ENCODE measurements around the gene C15orf40.

Gene C15orf40

GRCh38 chr15:82970696-82971095 is 40.7 kb downstream of the C15orf40 start:
- no peak for TF ChIP-seq CTCF (IDR thresholded peaks at IDR 0.05; ENCODE audit: extremely low read depth, insufficient read depth, missing control alignments)
- DNase-seq (ENCODE audit: low spot score), result no peak
- in situ Hi-C loops (cut with MboI; ENCODE audit: low pct_unique_long_range_greater_than_20kb, low sequenced_read_pairs, unreplicated experiment), result loop anchor here (25.0 kb wide), 1 partner anchor 408 kb away; no protein-coding TSS in a partner anchor

- in situ Hi-C loops (cut with MboI; ENCODE audit: low pct_unique_long_range_greater_than_20kb, low sequenced_read_pairs, unreplicated experiment), result loop anchor here (25.0 kb wide), 1 partner anchor 408 kb away; no protein-coding TSS in a partner anchor
- TF ChIP-seq CTCF (IDR thresholded peaks at IDR 0.05; ENCODE audit: extremely low read depth, insufficient read depth, missing control alignments), result no peak
- no peak for DNase-seq (ENCODE audit: low spot score)
Observed at GRCh38 chr15:82970078-82970686, 41.3 kb downstream of the C15orf40 start.

- DNase-seq (ENCODE audit: low spot score), result no peak
- no peak for TF ChIP-seq CTCF (IDR thresholded peaks at IDR 0.05; ENCODE audit: extremely low read depth, insufficient read depth, missing control alignments)
- in situ Hi-C loops (cut with MboI; ENCODE audit: low pct_unique_long_range_greater_than_20kb, low sequenced_read_pairs, unreplicated experiment), result loop anchor here (25.0 kb wide), 1 partner anchor 407 kb away; no protein-coding TSS in a partner anchor
Observed at GRCh38 chr15:82969353-82969752, 42.1 kb downstream of the C15orf40 start.

- in situ Hi-C loops (cut with MboI; ENCODE audit: low pct_unique_long_range_greater_than_20kb, low sequenced_read_pairs, unreplicated experiment), result loop anchor here (25.0 kb wide), 1 partner anchor 406 kb away; no protein-coding TSS in a partner anchor
- no peak for TF ChIP-seq CTCF (IDR thresholded peaks at IDR 0.05; ENCODE audit: extremely low read depth, insufficient read depth, missing control alignments)
- no peak for DNase-seq (ENCODE audit: low spot score)
Observed at GRCh38 chr15:82968066-82968465, 43.4 kb downstream of the C15orf40 start.

- no peak for TF ChIP-seq CTCF (IDR thresholded peaks at IDR 0.05; ENCODE audit: extremely low read depth, insufficient read depth, missing control alignments)
- peak; percentile 46 for DNase-seq (ENCODE audit: low spot score)
- in situ Hi-C loops (cut with MboI; ENCODE audit: low pct_unique_long_range_greater_than_20kb, low sequenced_read_pairs, unreplicated experiment), result loop anchor here (25.0 kb wide), 1 partner anchor 404 kb away; no protein-coding TSS in a partner anchor
Observed at GRCh38 chr15:82966671-82967071, 44.8 kb downstream of the C15orf40 start.

- TF ChIP-seq CTCF (IDR thresholded peaks at IDR 0.05; ENCODE audit: extremely low read depth, insufficient read depth, missing control alignments), result no peak
- no peak for DNase-seq (ENCODE audit: low spot score)
- in situ Hi-C loops (cut with MboI; ENCODE audit: low pct_unique_long_range_greater_than_20kb, low sequenced_read_pairs, unreplicated experiment), result loop anchor here (25.0 kb wide), 1 partner anchor 403 kb away; no protein-coding TSS in a partner anchor
Observed at GRCh38 chr15:82964890-82965289, 46.5 kb downstream of the C15orf40 start.

Measured in GM13977 (cell line).